Uterus (tissue), 4 donors: ENCODE results near the gene BBS9. TPM values are rescaled to one million over a fixed set of nuclear protein-coding genes. Genes with fewer than 3 reads are reported as not detected.

Source experiments
- DNase-seq, 2 donors: peaks; one replicate each; pipeline ENCODE4 v3.0.0-alpha.2; 2019 to 2020
- H3K27ac ChIP-seq, 2 donors: fragments of 200-600 bp; sonication (generic); 1 replicate in 1 of 2; 2 replicates in 1 of 2; pipeline ENCODE4 v1.5.1; 2016 to 2018
- H3K27me3 ChIP-seq, 2 donors: fragments of 200-600 bp; sonication (generic); one replicate each; pipeline ENCODE4 v1.5.1; 2018 to 2019; ENCODE audit warnings: control low read depth in 1 of 2
- H3K36me3 ChIP-seq, 2 donors: fragments of 200-600 bp; sonication (generic); one replicate each; pipeline ENCODE4 v1.5.1; 2019; ENCODE audit warnings: control low read depth in 1 of 2
- H3K4me1 ChIP-seq, 2 donors: fragments of 200-600 bp; sonication (generic); one replicate each; pipeline ENCODE4 v1.5.1; 2018 to 2019; ENCODE audit warnings: control low read depth in 1 of 2
- H3K4me3 ChIP-seq, 2 donors: fragments of 200-600 bp; sonication (generic); 1 replicate in 1 of 2; 2 replicates in 1 of 2; pipeline ENCODE4 v1.5.1; 2018 to 2019; ENCODE audit warnings: mild to moderate bottlenecking in 1 of 2
- H3K9me3 ChIP-seq, 2 donors: fragments of 200-600 bp; sonication (generic); one replicate each; pipeline ENCODE4 v1.5.1; 2019; ENCODE audit warnings: control low read depth in 1 of 2
- CTCF ChIP-seq, 4 experiments: fragments of 200-600 bp in 2 of 4; fragments of 450-650 bp in 2 of 4; sonication (generic) in 2 of 4; IDR thresholded peaks; one replicate each; pipeline ENCODE4 v1.5.1; 2016 to 2019; ENCODE audit warnings: antibody characterized with exemption in 4 of 4, mild to moderate bottlenecking in 2 of 4, moderate library complexity in 1 of 4
- POLR2A ChIP-seq, 2 donors: fragments of 450-650 bp; IDR thresholded peaks; one replicate each; pipeline ENCODE4 v1.6.1; 2016; ENCODE audit warnings: antibody characterized with exemption in 2 of 2, mild to moderate bottlenecking in 1 of 2, moderate library complexity in 1 of 2
- intact Hi-C: fragments of 100-400 bp; cut with DNase I; formaldehyde crosslinking; loops from one replicate; pipeline ENCODE4 v1.15.1; 2023; ENCODE audit warnings: low total_unique reads
- total RNA-seq, 4 donors: library from RNA; depleted of rRNA in 3 of 4; stranded (reverse); fragments of >200 nt in 3 of 4; gene quantifications; one replicate each; pipeline versions ENCODE4 v1.1.0 to v1.2.4, GENCODE V29; 2014 to 2023
- donor health status: DM: yes; HTN: yes; CAD: no.

The BBS9 gene
- total RNA-seq, 4 donors from 2014 or later, result 24.1 to 77.4 (median 39.4) TPM

- no peaks in the 10 kb centered on the region for H3K9me3 ChIP-seq
- no peak overlapping the region for H3K4me3 ChIP-seq
- no peaks in the 10 kb centered on the region for H3K27me3 ChIP-seq
- TF ChIP-seq CTCF (IDR thresholded peaks at IDR 0.05) (no peak), POLR2A (IDR thresholded peaks at IDR 0.05) (no peak)
- no peak for DNase-seq
- intact Hi-C loops, result no loop called here
- no peak overlapping the region for H3K27ac ChIP-seq
- no peaks in the 10 kb centered on the region for H3K4me1 ChIP-seq
- no peaks in the 10 kb centered on the region for H3K36me3 ChIP-seq
Observed at GRCh38 chr7:33446551-33446950, 317.2 kb downstream of the BBS9 start.

- H3K9me3 ChIP-seq, result no peaks in the 10 kb centered on the region
- H3K4me3 ChIP-seq, result no peak overlapping the region
- intact Hi-C loops, result no loop called here
- TF ChIP-seq CTCF (IDR thresholded peaks at IDR 0.05) (no peak), POLR2A (IDR thresholded peaks at IDR 0.05) (no peak)
- no peaks in the 10 kb centered on the region for H3K4me1 ChIP-seq
- no peaks in the 10 kb centered on the region for H3K36me3 ChIP-seq
- no peak overlapping the region for H3K27ac ChIP-seq
- DNase-seq, result no peak
- no peaks in the 10 kb centered on the region for H3K27me3 ChIP-seq
Observed at GRCh38 chr7:33448035-33448434, 318.7 kb downstream of the BBS9 start.

- no peaks in the 10 kb centered on the region for H3K9me3 ChIP-seq
- H3K4me3 ChIP-seq, result no peak overlapping the region
- H3K36me3 ChIP-seq, result no peaks in the 10 kb centered on the region
- no peaks in the 10 kb centered on the region for H3K27me3 ChIP-seq
- no peaks in the 10 kb centered on the region for H3K4me1 ChIP-seq
- TF ChIP-seq POLR2A (IDR thresholded peaks at IDR 0.05), result no peak
- TF ChIP-seq CTCF (IDR thresholded peaks at IDR 0.05), result no peak
- DNase-seq, result no peak
- intact Hi-C loops, result no loop called here
- no peak overlapping the region for H3K27ac ChIP-seq
Observed at GRCh38 chr7:33449847-33450246, 320.5 kb downstream of the BBS9 start.

- H3K4me3 ChIP-seq, result no peak overlapping the region
- DNase-seq, result no peak
- H3K27me3 ChIP-seq, result no peaks in the 10 kb centered on the region
- no peaks in the 10 kb centered on the region for H3K9me3 ChIP-seq
- no peaks in the 10 kb centered on the region for H3K4me1 ChIP-seq
- TF ChIP-seq POLR2A (IDR thresholded peaks at IDR 0.05) (no peak), CTCF (IDR thresholded peaks at IDR 0.05) (no peak)
- intact Hi-C loops, result no loop called here
- H3K27ac ChIP-seq, result no peak overlapping the region
- no peaks in the 10 kb centered on the region for H3K36me3 ChIP-seq
Observed at GRCh38 chr7:33452805-33453502, 323.6 kb downstream of the BBS9 start.

DNA sequence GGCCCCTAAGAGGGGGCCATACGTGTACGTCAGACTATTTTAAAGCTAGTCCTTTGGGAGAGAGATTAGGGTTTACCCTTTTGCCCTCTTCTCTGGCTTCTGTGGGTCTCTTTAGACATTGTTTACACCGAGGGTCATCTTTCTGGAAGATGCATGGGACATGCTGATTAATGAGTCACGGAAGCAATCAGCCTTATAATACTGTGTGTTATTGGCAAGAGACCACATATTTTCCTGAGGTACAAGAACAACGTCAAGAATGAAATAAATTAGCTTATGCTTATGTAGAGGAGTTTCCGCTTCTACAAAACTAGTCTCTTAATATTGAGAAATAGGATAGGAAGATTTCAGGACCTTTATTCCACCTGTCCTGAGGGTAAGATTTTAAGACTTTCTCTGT is 327.7 kb downstream of the BBS9 start:
- no peak for TF ChIP-seq POLR2A (IDR thresholded peaks at IDR 0.05)
- TF ChIP-seq CTCF (IDR thresholded peaks at IDR 0.05), result no peak
- H3K4me3 ChIP-seq, result no peak overlapping the region
- intact Hi-C loops, result no loop called here
- no peak overlapping the region for H3K27ac ChIP-seq
- H3K9me3 ChIP-seq, result no peaks in the 10 kb centered on the region
- H3K36me3 ChIP-seq, result no peaks in the 10 kb centered on the region
- H3K4me1 ChIP-seq, result no peaks in the 10 kb centered on the region
- H3K27me3 ChIP-seq, result no peaks in the 10 kb centered on the region
- no peak for DNase-seq
